BJ (cell line): ENCODE results near the gene NKAIN2. TPM values are rescaled to one million over a fixed set of nuclear protein-coding genes. Genes with fewer than 3 reads are reported as not detected.

ENCODE experiments used
- CTCF ChIA-PET: fragments of 350-600 bp; formaldehyde crosslinking; extraction: SDS; loops from one replicate; lab custom pipeline; 2021; ENCODE audit warnings: antibody characterized with exemption, inconsistent platforms; lab: Yijun Ruan, JAX
- POLR2A ChIA-PET: fragments of 300-600 bp; sonication (Branson Sonifier 250); formaldehyde crosslinking; extraction: SDS; loops from one replicate; lab custom pipeline; 2021; ENCODE audit warnings: antibody characterized with exemption; lab: Charles Lee
- DNase-seq: peaks from one replicate; pipeline ENCODE4 v3.0.0-alpha.2; 2011; ENCODE audit warnings: low read depth
- H3K27me3 ChIP-seq: 2 replicates; pipeline ENCODE4 v1.6.0; 2011; ENCODE audit warnings: low read length; ENCODE audit not compliant: control insufficient read depth, insufficient read depth
- H3K36me3 ChIP-seq: 2 replicates; pipeline ENCODE4 v1.5.1; 2011; ENCODE audit warnings: low read length; ENCODE audit not compliant: control insufficient read depth, insufficient read depth
- H3K4me3 ChIP-seq: 2 replicates; pipeline ENCODE4 v1.5.1; 2011; ENCODE audit warnings: low read depth, mild to moderate bottlenecking, control low read depth, low read length
- polyA plus RNA-seq: library from polyadenylated mRNA; depleted of rRNA; stranded (reverse); fragments of >200 nt; gene quantifications from 2 replicates; pipeline ENCODE4 v1.2.3, GENCODE V29; 2011
- TF ChIP-seq, protein P1 (sequence below): IDR thresholded peaks from 2 replicates; pipeline ENCODE4 v1.5.1; 2011; ENCODE audit warnings: low read depth, mild to moderate bottlenecking, control low read depth, inconsistent platforms, low read length, moderate library complexity; ENCODE audit not compliant: insufficient read depth

NKAIN2 gene
- polyA plus RNA-seq, 1 experiment, result not detected

DNA sequence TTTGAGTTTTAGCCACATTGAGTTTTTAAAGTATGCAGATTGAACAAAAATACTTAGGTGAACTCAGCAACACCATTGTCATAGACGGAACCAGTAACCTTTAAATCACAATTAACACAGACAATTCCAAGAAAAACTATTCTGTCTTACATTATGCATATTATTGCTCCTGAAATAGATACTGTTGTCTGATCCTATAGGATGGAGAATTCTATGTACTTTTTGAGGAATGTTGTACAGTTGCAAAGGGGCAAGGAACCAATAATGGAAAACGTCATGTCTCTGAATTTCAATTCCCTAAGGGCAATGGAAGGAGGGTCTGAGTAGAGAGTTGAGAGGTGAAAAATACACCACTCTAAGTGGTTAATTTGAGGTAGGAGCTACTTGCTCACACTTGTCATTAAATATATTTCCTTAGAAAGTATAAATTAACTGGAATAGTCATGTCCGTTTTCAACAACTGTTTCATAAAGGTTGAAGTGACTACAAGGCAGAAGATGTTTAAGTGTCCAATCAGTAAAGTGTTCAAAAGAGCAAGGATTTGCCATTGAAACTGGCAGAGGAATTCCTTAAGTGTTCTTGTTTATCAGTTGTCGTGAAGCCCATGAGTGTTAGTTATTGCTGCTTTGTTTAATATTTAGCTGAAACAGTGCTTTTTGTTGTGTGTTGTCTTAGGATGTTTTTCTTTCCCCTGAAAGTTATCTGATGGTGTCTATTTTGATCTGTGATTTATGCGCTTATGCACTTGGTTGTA, 1.3 kb downstream of the NKAIN2 start:
- Histone ChIP-seq H3K4me3 (no peak overlapping the region), H3K36me3 (no peaks in the 10 kb centered on the region), H3K27me3 (peaks cover 5% of the 10 kb centered on the region)
- no peak for DNase-seq
- POLR2A ChIA-PET, result no interaction called here
- TF ChIP-seq, protein P1, sequence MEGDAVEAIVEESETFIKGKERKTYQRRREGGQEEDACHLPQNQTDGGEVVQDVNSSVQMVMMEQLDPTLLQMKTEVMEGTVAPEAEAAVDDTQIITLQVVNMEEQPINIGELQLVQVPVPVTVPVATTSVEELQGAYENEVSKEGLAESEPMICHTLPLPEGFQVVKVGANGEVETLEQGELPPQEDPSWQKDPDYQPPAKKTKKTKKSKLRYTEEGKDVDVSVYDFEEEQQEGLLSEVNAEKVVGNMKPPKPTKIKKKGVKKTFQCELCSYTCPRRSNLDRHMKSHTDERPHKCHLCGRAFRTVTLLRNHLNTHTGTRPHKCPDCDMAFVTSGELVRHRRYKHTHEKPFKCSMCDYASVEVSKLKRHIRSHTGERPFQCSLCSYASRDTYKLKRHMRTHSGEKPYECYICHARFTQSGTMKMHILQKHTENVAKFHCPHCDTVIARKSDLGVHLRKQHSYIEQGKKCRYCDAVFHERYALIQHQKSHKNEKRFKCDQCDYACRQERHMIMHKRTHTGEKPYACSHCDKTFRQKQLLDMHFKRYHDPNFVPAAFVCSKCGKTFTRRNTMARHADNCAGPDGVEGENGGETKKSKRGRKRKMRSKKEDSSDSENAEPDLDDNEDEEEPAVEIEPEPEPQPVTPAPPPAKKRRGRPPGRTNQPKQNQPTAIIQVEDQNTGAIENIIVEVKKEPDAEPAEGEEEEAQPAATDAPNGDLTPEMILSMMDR, result no peak
- CTCF ChIA-PET, result no interaction called here

DNA sequence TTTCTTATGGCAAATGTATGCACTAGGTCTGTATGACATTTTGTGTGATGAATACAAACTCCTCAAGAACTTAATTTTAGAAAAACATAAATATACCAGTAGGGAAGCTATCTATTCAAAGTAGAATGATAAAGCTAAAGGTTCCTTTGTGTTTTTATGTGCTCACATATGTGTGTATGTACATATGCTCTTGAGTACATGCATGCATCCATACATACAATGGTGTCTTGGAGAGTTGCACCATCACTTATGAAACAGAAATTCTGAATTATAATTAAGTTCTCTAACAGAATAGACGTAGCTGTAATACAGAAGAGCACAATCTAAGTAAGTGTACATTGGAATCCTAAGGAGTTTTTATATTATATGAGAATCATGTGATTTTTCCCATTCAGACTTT, 2.3 kb downstream of the NKAIN2 start:
- DNase-seq, result no peak
- ChIA-PET CTCF (no interaction called here), POLR2A (no interaction called here)
- Histone ChIP-seq H3K36me3 (no peaks in the 10 kb centered on the region), H3K27me3 (peaks cover 5% of the 10 kb centered on the region), H3K4me3 (no peak overlapping the region)
- TF ChIP-seq, protein P1, result no peak

DNA sequence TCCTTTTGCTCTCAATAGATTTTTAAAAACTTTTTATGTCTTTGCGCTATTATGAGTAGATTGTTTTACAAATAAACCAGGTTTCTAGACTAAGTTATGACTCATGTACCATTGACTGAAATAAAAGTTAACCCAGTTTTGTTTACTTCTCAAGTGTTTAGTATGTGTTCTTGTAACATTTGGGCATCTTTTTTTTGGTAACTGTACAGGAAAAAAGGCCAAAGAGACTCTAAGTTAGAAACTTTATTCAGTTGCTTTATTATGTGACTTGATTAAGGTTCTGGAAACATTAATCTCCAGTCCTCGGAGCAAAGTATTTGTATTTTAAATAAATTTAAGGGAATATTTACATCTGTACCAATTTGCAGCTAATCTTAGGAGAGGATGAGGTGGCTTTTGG, 2.9 kb downstream of the NKAIN2 start:
- Histone ChIP-seq H3K4me3 (no peak overlapping the region), H3K27me3 (peaks cover 5% of the 10 kb centered on the region), H3K36me3 (no peaks in the 10 kb centered on the region)
- CTCF ChIA-PET, result no interaction called here
- no peak for DNase-seq
- TF ChIP-seq, protein P1, result no peak
- POLR2A ChIA-PET, result no interaction called here

DNA sequence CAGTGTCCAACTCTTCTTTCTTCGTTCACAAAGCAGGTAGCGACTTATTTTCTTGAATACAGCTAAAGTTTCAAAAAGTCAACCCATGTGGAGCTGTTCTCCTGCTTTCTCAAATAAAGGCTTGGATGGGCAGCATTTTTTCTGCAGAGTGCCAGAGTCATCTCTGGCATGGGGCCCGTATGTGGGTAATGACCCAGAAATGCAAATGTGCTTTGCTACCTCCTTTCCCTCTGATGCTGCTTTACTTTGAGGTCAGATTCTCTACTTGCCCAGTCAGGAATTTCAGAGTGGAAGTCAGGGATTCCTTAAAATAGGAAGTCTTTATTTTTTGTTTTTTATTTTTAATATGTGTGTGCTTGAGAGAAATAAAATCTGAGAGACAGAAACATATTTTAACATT, 4.9 kb downstream of the NKAIN2 start:
- CTCF ChIA-PET, result no interaction called here
- POLR2A ChIA-PET, result no interaction called here
- H3K27me3 ChIP-seq, result peaks cover 5% of the 10 kb centered on the region
- H3K4me3 ChIP-seq, result no peak overlapping the region
- no peaks in the 10 kb centered on the region for H3K36me3 ChIP-seq
- TF ChIP-seq, protein P1, result no peak
- no peak for DNase-seq

DNA sequence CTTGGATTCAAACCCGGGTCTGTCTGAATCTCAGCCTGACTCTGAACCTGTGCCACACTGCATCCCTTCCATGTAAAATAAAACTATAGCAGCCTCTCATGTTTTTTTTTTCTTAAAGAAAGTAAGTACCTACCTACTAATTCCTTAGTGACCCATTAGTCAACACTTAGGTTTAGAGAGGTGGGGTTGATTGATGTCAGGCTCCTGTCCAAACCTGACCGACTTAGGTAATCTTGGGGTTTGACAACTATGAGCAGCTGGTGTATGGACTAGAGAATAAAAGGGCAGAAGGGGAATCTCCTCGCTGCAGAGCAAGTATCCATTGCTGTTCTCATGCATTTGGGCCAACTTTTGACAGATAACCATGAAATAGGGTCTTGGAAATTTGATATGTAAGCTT, 6.5 kb downstream of the NKAIN2 start:
- ChIA-PET CTCF (no interaction called here), POLR2A (no interaction called here)
- no peak for DNase-seq

More for the DNA sequence above, 6.5 kb downstream of the NKAIN2 start:
- TF ChIP-seq, protein P1, result no peak
- Histone ChIP-seq H3K4me3 (no peak overlapping the region), H3K27me3 (no peaks in the 10 kb centered on the region), H3K36me3 (no peaks in the 10 kb centered on the region)
